HG03280 (cell line): ENCODE results near the gene USP21.

Experiments
- ATAC-seq: cut with Tn5 transposase; IDR thresholded peaks from one replicate; pipeline ENCODE4 v1.9.1; 2021; ENCODE audit warnings: mild to moderate bottlenecking, moderate library complexity; ENCODE audit not compliant: unreplicated experiment

The USP21 gene

GRCh38 chr1:161192476-161193465 is 33.5 kb downstream of the USP21 start:
- peak; percentile 73 for ATAC-seq

GRCh38 chr1:161193561-161194235 is 34.4 kb downstream of the USP21 start:
- no peak for ATAC-seq

- no peak for ATAC-seq
These were observed 35.9 kb downstream of the USP21 start for GRCh38 chr1:161195171-161195570.

DNA sequence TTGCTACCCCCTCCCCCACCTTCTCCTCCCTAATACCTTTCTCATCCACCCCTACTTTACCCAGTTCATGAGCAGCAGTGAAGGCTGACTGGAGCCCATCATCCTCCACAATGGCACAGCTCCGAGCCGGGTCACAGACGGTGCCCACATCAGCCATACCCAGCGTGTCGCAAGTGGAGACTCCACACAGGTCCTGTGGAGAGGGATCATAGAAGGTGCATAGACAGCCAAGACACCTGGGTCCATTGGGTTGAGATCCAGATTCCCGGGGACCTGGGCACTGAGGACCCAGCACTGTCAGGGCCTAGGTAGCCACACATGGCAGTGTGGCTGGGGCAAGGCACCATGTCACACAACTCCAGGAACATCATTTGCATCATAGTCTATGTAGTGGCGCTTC is 36.8 kb downstream of the USP21 start:
- no peak for ATAC-seq

DNA sequence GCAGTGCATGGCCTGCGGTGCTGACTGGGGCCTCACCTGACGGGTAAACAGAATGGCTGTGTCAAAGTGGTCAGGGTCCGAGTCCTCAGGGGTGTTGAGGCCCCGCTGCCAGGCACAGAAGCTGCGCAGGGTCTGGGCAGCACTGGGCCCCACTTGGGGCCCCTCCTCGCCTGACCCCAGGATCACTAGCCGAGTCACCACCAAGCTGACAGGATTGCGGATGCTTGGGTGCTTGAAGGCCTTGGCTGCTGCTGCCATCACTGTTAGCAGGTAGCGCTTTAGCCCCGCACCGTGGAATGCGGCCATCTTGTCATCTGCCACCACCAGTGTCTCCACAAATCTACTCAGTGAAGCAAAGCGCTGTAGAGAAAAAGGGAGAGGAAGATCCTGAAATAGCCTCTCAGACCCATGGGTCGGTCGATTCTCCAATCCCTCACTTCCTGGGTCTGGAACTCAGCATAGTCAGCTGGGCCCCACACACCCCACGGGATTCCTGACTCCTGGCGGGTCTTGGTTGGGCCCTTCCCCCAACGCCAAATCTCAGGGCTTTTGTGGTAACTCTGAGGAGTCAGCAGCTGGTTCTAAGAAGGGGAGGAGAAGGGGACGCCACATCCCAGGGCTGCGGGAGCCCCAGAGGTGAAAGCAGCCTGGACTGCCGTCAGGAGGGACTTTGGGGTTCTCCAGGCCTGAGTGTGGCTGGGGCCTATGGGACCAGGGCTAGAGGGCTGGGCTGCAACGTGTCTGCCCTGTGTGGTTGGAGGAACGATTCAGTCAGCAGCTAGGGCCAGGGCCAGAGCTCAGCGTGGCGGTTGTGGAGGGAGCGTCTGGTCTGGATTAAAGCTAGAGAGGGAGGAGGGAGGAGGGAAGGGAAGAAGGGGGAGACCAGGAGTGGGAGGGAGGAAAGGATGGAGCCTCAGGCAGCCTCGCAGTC is 37.5 kb downstream of the USP21 start:
- ATAC-seq = no peak

GRCh38 chr1:161197560-161198193 is 38.4 kb downstream of the USP21 start:
- ATAC-seq = no peak

GRCh38 chr1:161198194-161198896 is 39.0 kb downstream of the USP21 start:
- ATAC-seq = no peak

DNA sequence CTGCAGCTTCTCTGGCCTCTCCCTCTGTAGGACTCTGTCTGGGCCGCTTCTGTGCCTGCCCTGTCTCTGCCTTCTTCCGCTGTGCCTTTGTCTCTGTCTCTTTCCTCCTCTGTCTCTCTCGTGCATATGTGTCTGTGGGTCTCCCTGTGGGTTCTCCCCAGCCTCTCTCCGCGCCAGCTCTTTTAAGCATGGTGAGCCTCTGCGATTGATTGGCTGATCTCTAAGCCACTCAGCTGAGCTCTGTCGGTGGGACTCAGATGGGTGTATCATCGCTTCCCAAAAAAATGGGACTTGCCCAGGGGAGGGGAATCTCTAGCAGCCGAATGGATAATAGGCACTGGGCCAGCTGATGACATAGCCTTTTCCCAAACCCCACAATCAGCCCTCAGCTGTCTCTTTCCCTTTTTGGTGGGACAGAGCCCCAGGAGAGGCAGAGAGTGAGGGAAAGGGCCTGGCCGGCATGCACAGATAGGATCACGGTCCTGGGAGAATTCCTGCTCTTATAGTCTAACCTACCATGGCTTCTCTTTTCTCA is 39.7 kb downstream of the USP21 start, which contains the start of gene ADAMTS4:
ADAMTS4 (minus strand) TSS at position 158 of the 535 bp plus-strand sequence. CDS start 427 bp downstream, outside the sequence.
- no peak for ATAC-seq

GRCh38 chr1:161199506-161200139 is 40.3 kb downstream of the USP21 start:
- no peak for ATAC-seq

DNA sequence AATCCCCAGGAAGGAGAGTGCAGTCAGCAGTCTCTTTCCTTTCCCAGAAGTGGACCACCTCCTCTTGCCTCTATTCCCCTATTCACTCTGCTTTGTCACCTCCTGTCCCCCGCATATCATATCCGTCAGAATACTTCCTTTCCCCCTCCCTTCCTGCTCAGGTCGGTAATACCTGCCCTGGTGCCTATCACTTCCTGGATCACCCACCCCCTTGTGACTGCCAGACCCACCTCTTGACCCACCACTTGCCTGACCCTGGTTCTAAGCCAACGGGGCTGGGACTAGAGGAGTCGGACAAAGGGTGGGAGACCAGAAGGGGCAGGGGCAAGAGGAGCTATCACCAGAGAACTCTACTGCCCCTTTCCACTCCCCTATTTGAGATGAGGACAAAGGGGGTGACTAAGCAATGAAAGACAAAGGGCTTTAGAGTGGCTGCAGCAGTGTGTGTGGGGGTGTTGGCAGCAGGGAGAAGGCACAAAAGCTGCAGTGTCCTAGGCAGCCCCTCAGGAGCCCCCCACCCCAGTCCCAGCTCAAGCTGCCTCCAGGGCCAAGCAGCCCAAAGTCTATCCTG is 41.2 kb downstream of the USP21 start:
- ATAC-seq = no peak

- ATAC-seq = no peak
These were observed 41.9 kb downstream of the USP21 start for GRCh38 chr1:161200992-161201835.

GRCh38 chr1:161201836-161202712 is 42.8 kb downstream of the USP21 start, which contains the start of gene NDUFS2:
TSS of gene NDUFS2 (plus strand) at chr1:161202367. CDS start at chr1:161202386, 19 bp downstream.
- peak; percentile 98 for ATAC-seq

GRCh38 chr1:161206411-161207140 is 47.3 kb downstream of the USP21 start:
- ATAC-seq = no peak

DNA sequence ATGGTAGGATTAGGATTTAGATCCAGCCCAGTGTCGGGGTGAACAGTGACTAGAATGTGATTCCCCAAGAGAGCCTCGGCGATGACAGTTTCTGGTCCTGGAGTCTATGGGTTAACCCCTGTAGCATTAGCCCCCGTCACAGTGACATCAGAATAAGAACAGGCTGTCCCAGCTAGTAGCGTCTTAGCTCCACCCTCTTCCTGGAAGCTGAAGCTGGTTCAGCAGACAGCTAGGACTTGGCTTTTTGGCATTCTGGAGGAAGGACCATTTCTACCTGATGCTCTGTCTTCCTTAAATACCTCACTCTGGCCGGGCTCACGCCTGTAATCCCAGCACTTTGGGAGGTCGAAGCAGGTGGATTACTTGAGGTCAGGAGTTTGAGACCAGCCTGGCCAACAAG is 47.9 kb downstream of the USP21 start:
- ATAC-seq = no peak

DNA sequence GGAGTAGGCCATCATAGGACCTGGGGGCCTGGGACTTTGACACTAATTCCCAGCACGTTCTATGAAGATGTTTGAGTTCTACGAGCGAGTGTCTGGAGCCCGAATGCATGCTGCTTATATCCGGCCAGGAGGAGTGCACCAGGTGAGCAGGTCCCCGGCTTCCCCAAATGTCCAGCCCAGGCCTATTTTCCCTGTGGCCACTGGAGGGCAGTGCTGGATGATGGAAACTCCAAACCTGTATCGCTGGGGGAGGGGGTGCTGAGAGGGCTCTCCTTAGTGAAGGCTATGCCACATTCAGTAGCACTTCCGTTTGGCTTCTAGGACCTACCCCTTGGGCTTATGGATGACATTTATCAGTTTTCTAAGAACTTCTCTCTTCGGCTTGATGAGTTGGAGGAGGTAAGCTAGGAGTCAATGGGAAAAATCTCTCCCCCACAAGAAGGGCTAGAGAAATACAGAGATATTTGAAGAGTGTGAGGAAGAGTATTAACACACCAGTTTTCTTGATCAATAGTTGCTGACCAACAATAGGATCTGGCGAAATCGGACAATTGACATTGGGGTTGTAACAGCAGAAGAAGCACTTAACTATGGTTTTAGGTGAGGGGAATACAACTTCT is 50.6 kb downstream of the USP21 start:
- no peak for ATAC-seq
